Transverse colon (tissue), 4 donors: ENCODE measurements around the gene C17orf75. TPM values are rescaled to one million over a fixed set of nuclear protein-coding genes. Genes with fewer than 3 reads are reported as not detected.

Experiments
- DNase-seq: peaks from one replicate; pipeline ENCODE4 v3.0.0-alpha.2; 2019
- H3K27ac ChIP-seq, 4 donors: fragments of 200-600 bp; sonication (generic); 2 replicates each; pipeline ENCODE4 v1.5.1; 2016 to 2018; ENCODE audit warnings: inconsistent platforms in 4 of 4
- H3K27me3 ChIP-seq: fragments of 200-600 bp; sonication (generic); 2 replicates; pipeline ENCODE4 v1.5.1; 2017; ENCODE audit warnings: inconsistent platforms
- H3K36me3 ChIP-seq, 4 donors: fragments of 200-600 bp; sonication (generic); 2 replicates each; pipeline ENCODE4 v1.5.1; 2017 to 2019; ENCODE audit warnings: inconsistent platforms in 4 of 4
- H3K4me1 ChIP-seq, 4 donors: fragments of 200-600 bp; sonication (generic); 2 replicates each; pipeline ENCODE4 v1.5.1; 2017 to 2020; ENCODE audit warnings: inconsistent platforms in 4 of 4
- H3K4me3 ChIP-seq, 4 donors: fragments of 200-600 bp; sonication (generic); 1 replicate in 1 of 4; 2 replicates in 3 of 4; pipeline versions ENCODE4 v1.5.1 to v1.6.1; 2017 to 2019; ENCODE audit warnings: inconsistent platforms in 4 of 4
- H3K9me3 ChIP-seq, 2 donors: fragments of 200-600 bp; sonication (generic); 2 replicates each; pipeline ENCODE4 v1.5.1; 2017 to 2019; ENCODE audit warnings: inconsistent platforms in 2 of 2
- CTCF ChIP-seq, 5 experiments: fragments of 200-600 bp in 3 of 5; fragments of 450-650 bp in 2 of 5; sonication (generic) in 3 of 5; IDR thresholded peaks; 1 replicate in 2 of 5; 2 replicates in 3 of 5; pipeline ENCODE4 v1.5.1; 2016 to 2017; ENCODE audit warnings: antibody characterized with exemption in 5 of 5, inconsistent platforms in 3 of 5, mild to moderate bottlenecking in 2 of 5, moderate library complexity in 1 of 5
- EP300 ChIP-seq: sonication (generic); formaldehyde crosslinking; IDR thresholded peaks from one replicate; pipeline ENCODE4 v1.6.1; 2017; ENCODE audit warnings: antibody characterized with exemption, low read depth
- POLR2A ChIP-seq: fragments of 450-650 bp; IDR thresholded peaks from one replicate; pipeline ENCODE4 v1.6.1; 2016; ENCODE audit warnings: antibody characterized with exemption, mild to moderate bottlenecking, moderate library complexity
- POLR2AphosphoS5 ChIP-seq, 3 donors: sonication (generic); formaldehyde crosslinking; IDR thresholded peaks; one replicate each; pipeline ENCODE4 v1.6.1; 2016; ENCODE audit warnings: antibody characterized with exemption in 3 of 3
- WGBS, 2 donors: methylation state at CpG; one replicate each; pipeline ENCODE4 v1.1.5; 2018; ENCODE audit warnings: low coverage in 1 of 2; 5-methylcytosine and 5-hydroxymethylcytosine counted together
- in situ Hi-C, 4 donors: fragments of 200-750 bp; cut with MboI; loops; one replicate each; pipeline versions ENCODE4 v1.15.0 to v1.15.1; 2017; ENCODE audit warnings: low sequenced_read_pairs in 3 of 4, low pct_ligation_motif_present in 1 of 4, low pct_unique_long_range_greater_than_20kb in 1 of 4
- intact Hi-C: fragments of 100-400 bp; cut with DNase I; formaldehyde crosslinking; loops from one replicate; pipeline ENCODE4 v1.15.1; 2023; ENCODE audit warnings: low total_unique reads
- total RNA-seq, 4 donors: library from RNA; depleted of rRNA; stranded (reverse); fragments of >200 nt; gene quantifications; one replicate each; pipeline ENCODE4 v1.1.0, GENCODE V29; 2016

C17orf75 gene
- total RNA-seq, 4 donors from 2014 or later: 2.2 to 17.6 (median 9.6) TPM

- Histone ChIP-seq H3K36me3 (peaks cover 0 to 16% (median 0%) of the 10 kb centered on the region in 4 donors), H3K27ac (no peak overlapping the region), H3K9me3 (no peaks in the 10 kb centered on the region), H3K4me3 (no peak overlapping the region), H3K27me3 (no peaks in the 10 kb centered on the region), H3K4me1 (no peaks in the 10 kb centered on the region)
- in situ Hi-C loops: no loop called here
- DNase-seq: no peak
- 79 to 86% methylated on average over 3 of the region's 3 CpGs for WGBS, 2 donors
- no peak for TF ChIP-seq EP300
- no peak for TF ChIP-seq POLR2A
- TF ChIP-seq POLR2AphosphoS5 (IDR thresholded peaks at IDR 0.05): no peak
- TF ChIP-seq CTCF (IDR thresholded peaks at IDR 0.05): no peak
- intact Hi-C loops: no loop called here
These were observed 10.5 kb downstream of the C17orf75 start for GRCh38 chr17:32331243-32332040.

DNA sequence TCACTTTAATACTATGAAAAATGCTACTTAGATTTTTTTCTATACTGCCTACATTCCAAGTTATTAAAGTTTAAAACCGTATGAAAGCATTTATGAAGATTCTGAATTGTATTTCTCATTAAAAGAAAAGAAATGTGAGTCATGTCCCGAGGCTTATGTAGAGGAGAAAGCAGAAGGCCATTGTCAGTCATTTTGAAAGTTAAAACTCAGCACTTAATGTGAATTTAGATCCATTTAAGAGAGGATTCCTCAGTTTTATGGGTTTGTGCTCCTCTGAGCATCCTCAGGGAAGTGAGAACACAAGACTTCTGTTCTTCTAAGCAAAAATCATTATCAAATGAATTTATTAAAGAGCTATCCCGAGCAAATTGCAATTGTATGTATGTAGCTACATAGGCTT is 11.8 kb downstream of the C17orf75 start:
- H3K27me3 ChIP-seq: no peaks in the 10 kb centered on the region
- no peaks in the 10 kb centered on the region for H3K9me3 ChIP-seq
- no peak overlapping the region for H3K4me3 ChIP-seq
- DNase-seq: no peak
- H3K27ac ChIP-seq: no peak overlapping the region
- H3K36me3 ChIP-seq: peaks cover 0 to 16% (median 0%) of the 10 kb centered on the region in 4 donors
- in situ Hi-C loops (no loop called here), intact Hi-C loops (no loop called here)
- 66 to 78% methylated on average over 3 of the region's 3 CpGs for WGBS, 2 donors
- TF ChIP-seq POLR2A (no peak), EP300 (no peak), POLR2AphosphoS5 (IDR thresholded peaks at IDR 0.05) (no peak), CTCF (IDR thresholded peaks at IDR 0.05) (no peak)
- no peaks in the 10 kb centered on the region for H3K4me1 ChIP-seq

DNA sequence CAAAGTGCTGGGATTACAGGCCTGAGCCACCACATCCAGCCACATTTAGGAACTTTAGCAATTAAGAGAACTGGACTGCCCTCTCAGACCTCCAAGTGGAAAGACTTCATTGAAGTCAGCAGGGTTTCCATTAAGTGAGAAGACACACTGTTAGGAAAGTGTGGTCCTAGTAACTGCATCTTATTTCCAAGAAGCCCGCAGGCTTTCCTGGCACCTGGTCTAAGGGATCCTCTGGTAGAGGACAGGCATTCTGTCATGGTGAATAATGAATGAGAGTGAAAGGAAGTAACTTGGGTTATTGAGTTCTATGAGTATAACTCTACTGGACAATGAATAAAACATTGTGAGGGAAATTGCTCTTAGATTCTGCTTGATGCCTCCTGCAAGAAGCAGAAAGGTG is 14.1 kb downstream of the C17orf75 start:
- in situ Hi-C loops (no loop called here), intact Hi-C loops (no loop called here)
- Histone ChIP-seq H3K4me1 (peaks cover 0 to 9% (median 2%) of the 10 kb centered on the region in 4 donors), H3K27ac (no peak overlapping the region), H3K9me3 (no peaks in the 10 kb centered on the region), H3K27me3 (no peaks in the 10 kb centered on the region), H3K36me3 (no peaks in the 10 kb centered on the region), H3K4me3 (no peak overlapping the region)
- no peak for TF ChIP-seq EP300
- no peak for TF ChIP-seq POLR2AphosphoS5 (IDR thresholded peaks at IDR 0.05)
- TF ChIP-seq CTCF (IDR thresholded peaks at IDR 0.05): no peak
- TF ChIP-seq POLR2A: no peak
- WGBS, 2 donors: 100% methylated on average over 1 of the region's 1 CpG; no CpG with 5 or more reads in 1 of the 2 donors
- no peak for DNase-seq

GRCh38 chr17:32323811-32324491 is 18.0 kb downstream of the C17orf75 start:
- in situ Hi-C loops (no loop called here), intact Hi-C loops (no loop called here)
- Histone ChIP-seq H3K27ac (peak overlapping the region in 3 of 4 donors; percentile 10 to 41 (median 40)), H3K9me3 (no peaks in the 10 kb centered on the region), H3K4me3 (peak overlapping the region in 2 of 4 donors; percentile 2 to 31), H3K4me1 (peaks cover 0 to 9% (median 2%) of the 10 kb centered on the region in 4 donors), H3K27me3 (no peaks in the 10 kb centered on the region), H3K36me3 (no peaks in the 10 kb centered on the region)
- TF ChIP-seq EP300 (no peak), CTCF (IDR thresholded peaks at IDR 0.05) (no peak), POLR2A (no peak), POLR2AphosphoS5 (IDR thresholded peaks at IDR 0.05) (no peak)
- DNase-seq: peak; percentile 31
- 15 to 23% methylated on average over 8 to 11 of the region's 11 CpGs for WGBS, 2 donors
